ENCODE results near the gene CDH26.

The CDH26 gene

GRCh38 chr20:59985864-59986263 is 27.6 kb downstream of the CDH26 start:
- no peak for DNase-seq (ENCODE audit: low read depth)

- DNase-seq (ENCODE audit: low read depth) = no peak
Measured at GRCh38 chr20:59987135-59987534, 28.9 kb downstream of the CDH26 start.

GRCh38 chr20:59988141-59988540 is 29.9 kb downstream of the CDH26 start:
- DNase-seq (ENCODE audit: low read depth) = no peak

- DNase-seq (ENCODE audit: low read depth) = no peak
Measured at GRCh38 chr20:59992526-59993084, 34.4 kb downstream of the CDH26 start.

- no peak for DNase-seq (ENCODE audit: low read depth)
Measured at GRCh38 chr20:59993736-59994430, 35.7 kb downstream of the CDH26 start.

GRCh38 chr20:59994697-59995122 is 36.5 kb downstream of the CDH26 start:
- DNase-seq (ENCODE audit: low read depth) = no peak

GRCh38 chr20:59996108-59996507 is 37.9 kb downstream of the CDH26 start:
- DNase-seq (ENCODE audit: low read depth) = no peak

- no peak for DNase-seq (ENCODE audit: low read depth)
Measured at GRCh38 chr20:59997896-59998295, 39.7 kb downstream of the CDH26 start.

GRCh38 chr20:59999502-59999901 is 41.3 kb downstream of the CDH26 start:
- DNase-seq (ENCODE audit: low read depth) = no peak

- DNase-seq (ENCODE audit: low read depth) = no peak
Measured at GRCh38 chr20:60000271-60001042, 42.2 kb downstream of the CDH26 start.

- DNase-seq (ENCODE audit: low read depth) = no peak
Measured at GRCh38 chr20:60001108-60001507, 42.9 kb downstream of the CDH26 start.

GRCh38 chr20:60003776-60004175 is 45.6 kb downstream of the CDH26 start:
- no peak for DNase-seq (ENCODE audit: low read depth)

GRCh38 chr20:60006261-60006660 is 48.0 kb downstream of the CDH26 start:
- no peak for DNase-seq (ENCODE audit: low read depth)

- no peak for DNase-seq (ENCODE audit: low read depth)
Measured at GRCh38 chr20:60007464-60007863, 49.2 kb downstream of the CDH26 start.

- no peak for DNase-seq (ENCODE audit: low read depth)
Measured at GRCh38 chr20:60008130-60008808, 50.0 kb downstream of the CDH26 start.

GRCh38 chr20:60009318-60009717 is 51.1 kb downstream of the CDH26 start:
- DNase-seq (ENCODE audit: low read depth) = no peak

- no peak for DNase-seq (ENCODE audit: low read depth)
Measured at GRCh38 chr20:60009826-60010616, 51.8 kb downstream of the CDH26 start.

- no peak for DNase-seq (ENCODE audit: low read depth)
Measured at GRCh38 chr20:60010689-60011458, 52.7 kb downstream of the CDH26 start.

GRCh38 chr20:60011512-60012507 is 53.6 kb downstream of the CDH26 start:
- DNase-seq (ENCODE audit: low read depth) = no peak

Measured in activated gamma-delta T cell treated with anti-CD3 and anti-CD28 coated beads, Interleukin-2, amount 50 U/mL, for 16 hours (primary cell).